Dedifferentiated amniotic fluid mesenchymal stem cell (primary cell): ENCODE data around the gene EPG5.

Source experiments
- DNase-seq: peaks from one replicate; pipeline ENCODE4 v3.0.0-alpha.2; 2016; ENCODE audit errors: extremely low spot score

EPG5 gene

GRCh38 chr18:45916302-45916701 is 50.8 kb downstream of the EPG5 start:
- DNase-seq, result no peak

- no peak for DNase-seq
Measured at GRCh38 chr18:45913276-45913675, 53.9 kb downstream of the EPG5 start.

GRCh38 chr18:45910405-45911023 is 56.6 kb downstream of the EPG5 start:
- no peak for DNase-seq

GRCh38 chr18:45901654-45902210 is 65.4 kb downstream of the EPG5 start:
- DNase-seq, result no peak

GRCh38 chr18:45900623-45901022 is 66.5 kb downstream of the EPG5 start:
- no peak for DNase-seq

- no peak for DNase-seq
Measured at GRCh38 chr18:45896991-45897390, 70.1 kb downstream of the EPG5 start.

- DNase-seq, result no peak
Measured at GRCh38 chr18:45896452-45896851, 70.7 kb downstream of the EPG5 start.

- no peak for DNase-seq
Measured at GRCh38 chr18:45895339-45895738, 71.8 kb downstream of the EPG5 start.

- no peak for DNase-seq
Measured at GRCh38 chr18:45894818-45895217, 72.3 kb downstream of the EPG5 start.

GRCh38 chr18:45891806-45892205 is 75.3 kb downstream of the EPG5 start:
- no peak for DNase-seq

GRCh38 chr18:45890606-45891005 is 76.5 kb downstream of the EPG5 start:
- DNase-seq, result no peak

GRCh38 chr18:45889419-45890064 is 77.6 kb downstream of the EPG5 start:
- no peak for DNase-seq

GRCh38 chr18:45887585-45887984 is 79.5 kb downstream of the EPG5 start:
- DNase-seq, result no peak

GRCh38 chr18:45880876-45881558 is 86.1 kb downstream of the EPG5 start:
- no peak for DNase-seq

- DNase-seq, result no peak
Measured at GRCh38 chr18:45879681-45880655, 87.2 kb downstream of the EPG5 start.

GRCh38 chr18:45877403-45877802 is 89.7 kb downstream of the EPG5 start:
- DNase-seq, result no peak

GRCh38 chr18:45876161-45876560 is 91.0 kb downstream of the EPG5 start:
- DNase-seq, result no peak

- no peak for DNase-seq
Measured at GRCh38 chr18:45874491-45875184, 92.5 kb downstream of the EPG5 start.

- DNase-seq, result no peak
Measured at GRCh38 chr18:45871431-45872084, 95.6 kb downstream of the EPG5 start.

GRCh38 chr18:45870419-45870818 is 96.7 kb downstream of the EPG5 start:
- DNase-seq, result no peak

GRCh38 chr18:45865466-45865865 is 101.7 kb downstream of the EPG5 start:
- no peak for DNase-seq
